ENCODE measurements around the gene ASIC3.

Gene ASIC3

GRCh38 chr7:151070574-151070960 is 22.2 kb downstream of the ASIC3 start:
- TF ChIP-seq CTCF (IDR thresholded peaks at IDR 0.05; ENCODE audit: unreplicated experiment in 3 of 3) = no peak
- Mint-ChIP-seq H3K4me1 (peaks cover 9% of the 10 kb centered on the region), H3K27ac (no peak overlapping the region), H3K9me3 (no peaks in the 10 kb centered on the region), H3K27me3 (ENCODE audit: low read depth) (no peaks in the 10 kb centered on the region), H3K4me3 (no peak overlapping the region), H3K36me3 (ENCODE audit: low read depth) (peaks cover 32% of the 10 kb centered on the region)

GRCh38 chr7:151071032-151071866 is 22.9 kb downstream of the ASIC3 start:
- Mint-ChIP-seq H3K4me1 (peaks cover 9% of the 10 kb centered on the region), H3K36me3 (ENCODE audit: low read depth) (peaks cover 39% of the 10 kb centered on the region), H3K27ac (no peak overlapping the region), H3K27me3 (ENCODE audit: low read depth) (no peaks in the 10 kb centered on the region), H3K4me3 (no peak overlapping the region), H3K9me3 (no peaks in the 10 kb centered on the region)
- TF ChIP-seq CTCF (IDR thresholded peaks at IDR 0.05; ENCODE audit: unreplicated experiment in 3 of 3) = no peak

- no peak overlapping the region for H3K27ac Mint-ChIP-seq
- H3K9me3 Mint-ChIP-seq = no peaks in the 10 kb centered on the region
- no peak overlapping the region for H3K4me3 Mint-ChIP-seq
- peaks cover 32% of the 10 kb centered on the region for H3K36me3 Mint-ChIP-seq (ENCODE audit: low read depth)
- H3K4me1 Mint-ChIP-seq = peaks cover 9% of the 10 kb centered on the region
- no peak for TF ChIP-seq CTCF (IDR thresholded peaks at IDR 0.05; ENCODE audit: unreplicated experiment in 3 of 3)
- H3K27me3 Mint-ChIP-seq (ENCODE audit: low read depth) = no peaks in the 10 kb centered on the region
Observed at GRCh38 chr7:151073990-151074389, 25.7 kb downstream of the ASIC3 start.

- no peak for TF ChIP-seq CTCF (IDR thresholded peaks at IDR 0.05; ENCODE audit: unreplicated experiment in 3 of 3)
- no peaks in the 10 kb centered on the region for H3K9me3 Mint-ChIP-seq
- H3K27me3 Mint-ChIP-seq (ENCODE audit: low read depth) = no peaks in the 10 kb centered on the region
- no peak overlapping the region for H3K27ac Mint-ChIP-seq
- peaks cover 26% of the 10 kb centered on the region for H3K36me3 Mint-ChIP-seq (ENCODE audit: low read depth)
- H3K4me3 Mint-ChIP-seq = peak overlapping the region in 2 of 3 experiments; percentile 14 to 37
- peaks cover 17% of the 10 kb centered on the region for H3K4me1 Mint-ChIP-seq
Observed at GRCh38 chr7:151074817-151075661, 26.7 kb downstream of the ASIC3 start.

GRCh38 chr7:151075662-151075971 is 27.3 kb downstream of the ASIC3 start:
- H3K36me3 Mint-ChIP-seq (ENCODE audit: low read depth) = peaks cover 26% of the 10 kb centered on the region
- H3K9me3 Mint-ChIP-seq = no peaks in the 10 kb centered on the region
- no peaks in the 10 kb centered on the region for H3K27me3 Mint-ChIP-seq (ENCODE audit: low read depth)
- no peak overlapping the region for H3K27ac Mint-ChIP-seq
- H3K4me3 Mint-ChIP-seq = peak overlapping the region in 2 of 3 experiments; percentile 14 to 37
- no peak for TF ChIP-seq CTCF (IDR thresholded peaks at IDR 0.05; ENCODE audit: unreplicated experiment in 3 of 3)
- H3K4me1 Mint-ChIP-seq = peaks cover 18% of the 10 kb centered on the region
